ENCODE results near the gene SVIL. TPM values are rescaled to one million over a fixed set of nuclear protein-coding genes. Genes with fewer than 3 reads are reported as not detected.

Gene SVIL
- total and polyA plus RNA-seq, 9 donors: 129 to 229 (median 173) TPM

- H3K9me3 ChIP-seq (replicated peaks; ENCODE audit: control insufficient read depth, low read depth, low read length): peaks cover 5% of the 10 kb centered on the region
- no peak overlapping the region for H3K27ac ChIP-seq (ENCODE audit: low read length)
- no peak overlapping the region for H3K4me3 ChIP-seq (ENCODE audit: low read length)
- peaks cover 28% of the 10 kb centered on the region for H3K4me1 ChIP-seq (ENCODE audit: control insufficient read depth, insufficient read depth, low read length)
- 100% methylated on average over 2 of the region's 9 CpGs for WGBS (ENCODE audit: insufficient coverage)
- H3K36me3 ChIP-seq (ENCODE audit: control insufficient read depth, insufficient read depth, low read length): peaks cover 8% of the 10 kb centered on the region
- no peaks in the 10 kb centered on the region for H3K27me3 ChIP-seq (ENCODE audit: control insufficient read depth, insufficient read depth, low read length)
- no peak for DNase-seq
These were observed 30.4 kb downstream of the SVIL start for GRCh38 chr10:29604291-29604825.

- H3K4me1 ChIP-seq (ENCODE audit: control insufficient read depth, insufficient read depth, low read length): peaks cover 28% of the 10 kb centered on the region
- H3K27ac ChIP-seq (ENCODE audit: low read length): peak overlapping the region; percentile 73
- DNase-seq: peak; percentile 73
- no CpG with 5 or more reads among the region's 3 CpGs for WGBS (ENCODE audit: insufficient coverage)
- peaks cover 2% of the 10 kb centered on the region for H3K36me3 ChIP-seq (ENCODE audit: control insufficient read depth, insufficient read depth, low read length)
- H3K27me3 ChIP-seq (ENCODE audit: control insufficient read depth, insufficient read depth, low read length): no peaks in the 10 kb centered on the region
- H3K9me3 ChIP-seq (replicated peaks; ENCODE audit: control insufficient read depth, low read depth, low read length): no peaks in the 10 kb centered on the region
- no peak overlapping the region for H3K4me3 ChIP-seq (ENCODE audit: low read length)
These were observed 31.4 kb downstream of the SVIL start for GRCh38 chr10:29603223-29603896.

DNA sequence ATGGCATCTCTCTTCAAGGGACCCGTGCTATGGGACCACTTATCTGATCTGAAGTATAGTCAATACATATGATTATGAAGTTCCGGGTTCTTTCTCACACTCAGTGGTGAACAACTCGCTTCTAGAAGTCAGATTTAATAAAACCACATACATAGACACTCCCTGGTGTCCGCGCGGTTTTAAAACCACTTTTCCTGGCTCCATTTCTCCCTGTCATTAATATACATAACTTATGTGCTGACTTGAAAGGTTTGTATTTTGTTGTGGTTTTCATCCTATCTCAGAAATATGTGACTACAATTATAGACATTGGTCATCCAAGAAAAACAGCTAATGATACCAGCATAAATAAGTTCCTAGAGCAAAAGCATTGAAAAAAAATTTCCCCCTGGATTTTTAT is 34.0 kb downstream of the SVIL start:
- Histone ChIP-seq H3K9me3 (replicated peaks; ENCODE audit: control insufficient read depth, low read depth, low read length) (no peaks in the 10 kb centered on the region), H3K4me1 (ENCODE audit: control insufficient read depth, insufficient read depth, low read length) (peaks cover 35% of the 10 kb centered on the region), H3K36me3 (ENCODE audit: control insufficient read depth, insufficient read depth, low read length) (peaks cover 7% of the 10 kb centered on the region), H3K4me3 (ENCODE audit: low read length) (no peak overlapping the region), H3K27me3 (ENCODE audit: control insufficient read depth, insufficient read depth, low read length) (no peaks in the 10 kb centered on the region), H3K27ac (ENCODE audit: low read length) (no peak overlapping the region)
- no peak for DNase-seq
- WGBS (ENCODE audit: insufficient coverage): no CpG with 5 or more reads among the region's 6 CpGs

DNA sequence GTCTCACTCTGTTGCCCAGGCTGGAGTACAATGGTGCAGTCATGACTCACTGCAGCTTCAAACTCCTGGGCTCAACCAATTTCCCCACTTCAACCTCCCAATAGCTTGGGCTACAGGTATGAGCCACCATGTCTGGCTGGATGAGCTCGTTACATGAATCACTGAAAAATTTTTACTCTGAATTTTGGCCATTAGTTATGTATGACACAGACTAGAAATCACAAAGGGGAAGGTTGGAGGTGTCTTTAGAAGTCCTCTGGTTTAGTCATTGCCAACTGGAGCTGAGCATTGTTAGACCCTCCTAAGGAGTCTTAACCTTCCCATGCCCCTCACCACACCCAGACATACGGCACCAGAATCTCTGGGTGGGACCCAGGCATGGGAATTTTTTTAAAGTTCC is 34.7 kb downstream of the SVIL start:
- DNase-seq: no peak
- Histone ChIP-seq H3K4me3 (ENCODE audit: low read length) (no peak overlapping the region), H3K36me3 (ENCODE audit: control insufficient read depth, insufficient read depth, low read length) (peaks cover 11% of the 10 kb centered on the region), H3K9me3 (replicated peaks; ENCODE audit: control insufficient read depth, low read depth, low read length) (no peaks in the 10 kb centered on the region), H3K4me1 (ENCODE audit: control insufficient read depth, insufficient read depth, low read length) (peaks cover 35% of the 10 kb centered on the region), H3K27me3 (ENCODE audit: control insufficient read depth, insufficient read depth, low read length) (no peaks in the 10 kb centered on the region), H3K27ac (ENCODE audit: low read length) (no peak overlapping the region)
- no CpG with 5 or more reads among the region's 2 CpGs for WGBS (ENCODE audit: insufficient coverage)

DNA sequence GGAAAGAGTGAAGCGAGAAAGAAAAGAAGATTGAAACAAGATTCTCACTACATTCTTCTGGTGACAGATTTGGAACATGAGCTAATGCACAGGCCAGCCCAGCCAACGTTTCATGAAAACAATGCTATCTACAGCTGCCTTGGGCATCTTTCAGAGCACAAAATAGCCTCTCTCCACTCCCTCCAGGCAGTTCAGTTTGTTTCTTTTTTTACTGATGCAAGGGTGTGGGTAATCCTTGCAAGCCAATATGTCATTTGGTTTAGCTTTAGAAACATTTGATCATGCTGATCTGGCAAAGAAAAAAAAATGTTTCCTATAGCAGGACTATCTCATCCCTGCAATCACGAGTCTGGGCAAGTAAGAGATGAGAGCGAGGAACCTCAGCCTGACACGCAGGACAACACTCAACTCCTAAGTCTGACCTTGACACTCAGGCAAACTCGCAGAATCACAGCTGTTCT is 35.9 kb downstream of the SVIL start:
- no peak overlapping the region for H3K4me3 ChIP-seq (ENCODE audit: low read length)

DNA sequence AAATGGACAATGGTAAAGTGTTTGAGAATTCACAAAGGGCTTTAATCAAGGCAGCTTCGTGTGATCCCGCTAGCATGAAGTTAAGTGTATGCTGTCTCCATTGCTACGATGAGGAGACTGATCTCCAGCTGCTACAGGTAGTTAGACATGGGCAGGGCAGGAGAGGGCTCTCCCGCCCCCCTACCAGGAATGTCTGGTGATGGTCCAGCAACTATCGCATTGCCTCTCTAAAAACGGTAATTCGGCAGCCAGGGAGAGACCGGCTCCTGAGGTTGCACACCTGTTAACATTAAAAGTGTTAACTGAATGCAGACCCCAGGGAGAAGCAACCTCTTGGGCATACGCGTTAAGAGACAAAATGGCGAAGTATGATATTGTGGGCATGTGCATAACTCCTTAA is 37.9 kb downstream of the SVIL start:
- 79% methylated on average over 9 of the region's 11 CpGs for WGBS (ENCODE audit: insufficient coverage)
- H3K27ac ChIP-seq (ENCODE audit: low read length): no peak overlapping the region
- no peaks in the 10 kb centered on the region for H3K27me3 ChIP-seq (ENCODE audit: control insufficient read depth, insufficient read depth, low read length)
- no peaks in the 10 kb centered on the region for H3K9me3 ChIP-seq (replicated peaks; ENCODE audit: control insufficient read depth, low read depth, low read length)
- no peak overlapping the region for H3K4me3 ChIP-seq (ENCODE audit: low read length)
- no peak for DNase-seq
- peaks cover 29% of the 10 kb centered on the region for H3K4me1 ChIP-seq (ENCODE audit: control insufficient read depth, insufficient read depth, low read length)
- peaks cover 14% of the 10 kb centered on the region for H3K36me3 ChIP-seq (ENCODE audit: control insufficient read depth, insufficient read depth, low read length)

More for the DNA sequence above, 35.9 kb downstream of the SVIL start:
- Histone ChIP-seq H3K9me3 (replicated peaks; ENCODE audit: control insufficient read depth, low read depth, low read length) (no peaks in the 10 kb centered on the region), H3K36me3 (ENCODE audit: control insufficient read depth, insufficient read depth, low read length) (peaks cover 14% of the 10 kb centered on the region), H3K27me3 (ENCODE audit: control insufficient read depth, insufficient read depth, low read length) (no peaks in the 10 kb centered on the region), H3K27ac (ENCODE audit: low read length) (peak overlapping the region; percentile 80), H3K4me1 (ENCODE audit: control insufficient read depth, insufficient read depth, low read length) (peaks cover 35% of the 10 kb centered on the region)
- WGBS (ENCODE audit: insufficient coverage): 19% methylated on average over 4 of the region's 6 CpGs
- peak; percentile 94 for DNase-seq

DNA sequence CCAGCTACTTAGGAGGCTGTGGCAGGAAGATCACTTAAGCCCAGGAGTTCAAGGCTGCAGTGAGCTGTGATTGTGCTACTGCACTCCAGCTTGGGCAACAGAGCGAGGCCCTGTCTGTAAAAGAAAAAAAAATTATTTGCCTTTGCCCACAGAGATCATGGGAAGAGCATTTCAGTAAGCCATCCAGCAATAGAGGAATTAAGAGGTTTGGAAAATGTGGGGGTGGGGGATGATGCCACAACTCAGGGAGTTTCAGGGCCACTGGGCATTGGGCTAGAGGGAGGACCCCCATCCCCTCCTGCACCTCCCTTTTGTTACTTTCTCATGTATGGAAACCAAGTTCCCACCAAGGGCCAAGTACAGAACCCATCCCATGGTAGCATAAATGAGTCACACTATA is 38.4 kb downstream of the SVIL start:
- H3K4me1 ChIP-seq (ENCODE audit: control insufficient read depth, insufficient read depth, low read length): peaks cover 29% of the 10 kb centered on the region
- no CpG with 5 or more reads among the region's 1 CpG for WGBS (ENCODE audit: insufficient coverage)
- no peak for DNase-seq
- H3K27me3 ChIP-seq (ENCODE audit: control insufficient read depth, insufficient read depth, low read length): no peaks in the 10 kb centered on the region
- H3K9me3 ChIP-seq (replicated peaks; ENCODE audit: control insufficient read depth, low read depth, low read length): no peaks in the 10 kb centered on the region
- no peak overlapping the region for H3K27ac ChIP-seq (ENCODE audit: low read length)
- H3K36me3 ChIP-seq (ENCODE audit: control insufficient read depth, insufficient read depth, low read length): peaks cover 14% of the 10 kb centered on the region
- H3K4me3 ChIP-seq (ENCODE audit: low read length): no peak overlapping the region

DNA sequence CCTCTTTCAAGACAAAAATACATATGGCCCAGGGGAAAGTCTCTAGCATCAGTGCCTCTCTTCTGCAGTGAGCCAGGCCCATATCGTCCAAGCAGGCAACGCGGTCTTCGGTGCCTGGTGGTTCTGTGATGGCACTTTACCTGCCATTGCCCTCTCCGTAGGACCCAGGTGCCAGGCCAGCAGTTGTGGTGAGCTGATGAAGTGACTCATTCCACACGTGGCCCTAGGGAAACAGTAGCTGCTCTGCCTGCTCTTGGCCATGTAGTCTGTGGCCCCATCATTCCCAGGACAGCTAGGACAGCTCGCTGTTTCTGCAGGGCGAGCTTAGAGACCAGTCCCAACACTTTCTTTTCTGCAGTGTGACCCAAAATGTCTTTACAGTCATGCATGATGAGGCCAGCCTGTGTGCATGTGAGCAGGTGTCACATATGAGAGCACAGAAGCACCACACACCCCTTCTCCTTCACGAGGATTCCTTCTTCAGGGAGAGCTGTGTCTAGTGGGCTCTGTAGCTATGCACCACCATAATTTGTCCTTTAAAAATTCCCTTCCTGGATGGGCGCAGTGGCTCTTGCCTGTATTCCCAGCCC is 39.0 kb downstream of the SVIL start:
- Histone ChIP-seq H3K9me3 (replicated peaks; ENCODE audit: control insufficient read depth, low read depth, low read length) (no peaks in the 10 kb centered on the region), H3K4me3 (ENCODE audit: low read length) (no peak overlapping the region), H3K27me3 (ENCODE audit: control insufficient read depth, insufficient read depth, low read length) (no peaks in the 10 kb centered on the region), H3K27ac (ENCODE audit: low read length) (no peak overlapping the region), H3K36me3 (ENCODE audit: control insufficient read depth, insufficient read depth, low read length) (peaks cover 14% of the 10 kb centered on the region), H3K4me1 (ENCODE audit: control insufficient read depth, insufficient read depth, low read length) (peaks cover 29% of the 10 kb centered on the region)
- WGBS (ENCODE audit: insufficient coverage): 91% methylated on average over 8 of the region's 10 CpGs
- no peak for DNase-seq

- peaks cover 28% of the 10 kb centered on the region for H3K4me1 ChIP-seq (ENCODE audit: control insufficient read depth, insufficient read depth, low read length)
- no peak overlapping the region for H3K27ac ChIP-seq (ENCODE audit: low read length)
- DNase-seq: no peak
- WGBS (ENCODE audit: insufficient coverage): 91% methylated on average over 6 of the region's 8 CpGs
- no peaks in the 10 kb centered on the region for H3K27me3 ChIP-seq (ENCODE audit: control insufficient read depth, insufficient read depth, low read length)
- H3K4me3 ChIP-seq (ENCODE audit: low read length): no peak overlapping the region
- no peaks in the 10 kb centered on the region for H3K9me3 ChIP-seq (replicated peaks; ENCODE audit: control insufficient read depth, low read depth, low read length)
- peaks cover 14% of the 10 kb centered on the region for H3K36me3 ChIP-seq (ENCODE audit: control insufficient read depth, insufficient read depth, low read length)
These were observed 39.6 kb downstream of the SVIL start for GRCh38 chr10:29595146-29595545.

GRCh38 chr10:29591651-29591968 is 43.2 kb downstream of the SVIL start:
- Histone ChIP-seq H3K27me3 (ENCODE audit: control insufficient read depth, insufficient read depth, low read length) (no peaks in the 10 kb centered on the region), H3K36me3 (ENCODE audit: control insufficient read depth, insufficient read depth, low read length) (peaks cover 16% of the 10 kb centered on the region), H3K9me3 (replicated peaks; ENCODE audit: control insufficient read depth, low read depth, low read length) (no peaks in the 10 kb centered on the region), H3K27ac (ENCODE audit: low read length) (no peak overlapping the region), H3K4me3 (ENCODE audit: low read length) (no peak overlapping the region), H3K4me1 (ENCODE audit: control insufficient read depth, insufficient read depth, low read length) (peaks cover 24% of the 10 kb centered on the region)
- 90% methylated on average over 2 of the region's 4 CpGs for WGBS (ENCODE audit: insufficient coverage)
- DNase-seq: no peak

Data from muscle of leg (tissue), 11 donors.